SU-DHL-6 (cell line): ENCODE results near the gene TMEM178A.

Experiments used
- H2AFZ ChIP-seq: fragments of 200-600 bp; sonication (generic); 2 replicates; pipeline ENCODE4 v1.6.1; 2014; ENCODE audit warnings: low read depth, mild to moderate bottlenecking, moderate library complexity, mixed read lengths, antibody characterized with exemption, low read length; ENCODE audit not compliant: severe bottlenecking
- H3F3A ChIP-seq: fragments of 200-600 bp; shearing (Covaris generic); 2 replicates; pipeline ENCODE4 v1.6.0; 2016; ENCODE audit warnings: antibody characterized with exemption, mild to moderate bottlenecking; ENCODE audit not compliant: insufficient read depth
- H3K27ac ChIP-seq: fragments of 200-600 bp; sonication (generic); 2 replicates; pipeline ENCODE4 v1.5.1; 2016; ENCODE audit warnings: low read depth, mild to moderate bottlenecking, low read length, moderate library complexity, mixed read lengths
- H3K27me3 ChIP-seq: fragments of 200-600 bp; sonication (generic), shearing (Covaris generic); 2 replicates; pipeline ENCODE4 v1.6.0; 2014; ENCODE audit warnings: mild to moderate bottlenecking, low read length
- H3K36me3 ChIP-seq: fragments of 200-600 bp; sonication (generic); 2 replicates; pipeline ENCODE4 v1.6.1; 2014; ENCODE audit warnings: mild to moderate bottlenecking, low read length, mixed read lengths
- H3K4me2 ChIP-seq: fragments of 300-600, 200-600 bp; shearing (Covaris generic), sonication (generic); 2 replicates; pipeline ENCODE4 v1.6.0; 2014; ENCODE audit warnings: low read length, low read depth, mild to moderate bottlenecking; ENCODE audit not compliant: poor library complexity, severe bottlenecking
- H3K4me3 ChIP-seq: fragments of 200-600 bp; sonication (generic); 2 replicates; pipeline ENCODE4 v1.5.1; 2014; ENCODE audit warnings: antibody characterized with exemption, low read length, mild to moderate bottlenecking, mixed read lengths; ENCODE audit not compliant: insufficient read depth, poor library complexity, severe bottlenecking
- H3K79me2 ChIP-seq: fragments of 200-600 bp; sonication (generic); 2 replicates; pipeline ENCODE4 v1.6.1; 2014; ENCODE audit warnings: mild to moderate bottlenecking, low read length, moderate library complexity; ENCODE audit not compliant: insufficient read depth
- H3K9ac ChIP-seq: fragments of 200-600 bp; sonication (generic); 2 replicates; pipeline ENCODE4 v1.7.0; 2014; ENCODE audit warnings: mild to moderate bottlenecking, low read length
- H3K9me2 ChIP-seq: fragments of 200-600 bp; sonication (generic); replicated peaks from 2 replicates; pipeline ENCODE4 v1.6.1; 2014; ENCODE audit warnings: low read length; ENCODE audit not compliant: insufficient read depth
- H3K9me3 ChIP-seq: fragments of 200-600 bp; sonication (generic); 2 replicates; pipeline ENCODE4 v1.6.1; 2014; ENCODE audit warnings: low read length, mixed read lengths; ENCODE audit not compliant: insufficient read depth
- H4K20me1 ChIP-seq: fragments of 200-600 bp; sonication (generic); 2 replicates; pipeline ENCODE4 v1.6.1; 2014; ENCODE audit warnings: low read depth, mild to moderate bottlenecking, antibody characterized with exemption, low read length, moderate library complexity, mixed read lengths
- CTCF ChIP-seq: fragments of 200-600 bp; sonication (generic); IDR thresholded peaks from one replicate; pipeline ENCODE4 v1.5.1; 2017; ENCODE audit warnings: antibody characterized with exemption, mild to moderate bottlenecking, low read length, moderate library complexity; ENCODE audit not compliant: insufficient read depth, poor library complexity, severe bottlenecking
- EZH2phosphoT487 ChIP-seq: fragments of 200-600 bp; sonication (generic), shearing (Covaris generic); conservative IDR thresholded peaks from 2 replicates; pipeline ENCODE4 v1.6.1; 2018; ENCODE audit warnings: mild to moderate bottlenecking, antibody characterized with exemption, low read length, moderate library complexity, mixed read lengths

TMEM178A gene

GRCh38 chr2:39743269-39743776, 77.6 kb downstream of the TMEM178A start:
- no peaks in the 10 kb centered on the region for H3K9me3 ChIP-seq
- H3K79me2 ChIP-seq = no peaks in the 10 kb centered on the region
- no peaks in the 10 kb centered on the region for H3K9me2 ChIP-seq
- no peak overlapping the region for H3K27ac ChIP-seq
- H3K4me2 ChIP-seq = no peak overlapping the region
- H3K36me3 ChIP-seq = peaks cover 38% of the 10 kb centered on the region
- H2AFZ ChIP-seq = no peak overlapping the region
- no peaks in the 10 kb centered on the region for H3K27me3 ChIP-seq
- no peak overlapping the region for H3K9ac ChIP-seq
- H3K4me3 ChIP-seq = no peak overlapping the region
- no peaks in the 10 kb centered on the region for H4K20me1 ChIP-seq
- TF ChIP-seq CTCF (no peak), EZH2phosphoT487 (no peak)
- H3F3A ChIP-seq = no peaks in the 10 kb centered on the region

- Histone ChIP-seq H3F3A (0 out of 2 replicates have a peak, but pooled peaks cover 3% of the 10 kb centered on the region), H3K79me2 (no peaks in the 10 kb centered on the region), H3K9ac (no peak overlapping the region), H4K20me1 (no peaks in the 10 kb centered on the region), H3K27ac (no peak overlapping the region), H3K4me2 (no peak overlapping the region), H3K9me2 (no peaks in the 10 kb centered on the region), H2AFZ (no peak overlapping the region), H3K36me3 (peaks cover 62% of the 10 kb centered on the region), H3K9me3 (no peaks in the 10 kb centered on the region), H3K4me3 (no peak overlapping the region), H3K27me3 (no peaks in the 10 kb centered on the region)
- TF ChIP-seq EZH2phosphoT487 (no peak), CTCF (no peak)
These were observed 89.7 kb downstream of the TMEM178A start for GRCh38 chr2:39755466-39755865.

GRCh38 chr2:39757156-39757555, 91.4 kb downstream of the TMEM178A start:
- H2AFZ ChIP-seq = no peak overlapping the region
- H3K4me3 ChIP-seq = no peak overlapping the region
- H3K9me2 ChIP-seq = no peaks in the 10 kb centered on the region
- TF ChIP-seq CTCF (no peak), EZH2phosphoT487 (no peak)
- H3K4me2 ChIP-seq = no peak overlapping the region
- no peak overlapping the region for H3K9ac ChIP-seq
- H4K20me1 ChIP-seq = no peaks in the 10 kb centered on the region
- peaks cover 70% of the 10 kb centered on the region for H3K36me3 ChIP-seq
- H3K9me3 ChIP-seq = no peaks in the 10 kb centered on the region
- no peak overlapping the region for H3K27ac ChIP-seq
- no peaks in the 10 kb centered on the region for H3K27me3 ChIP-seq
- 0 out of 2 replicates have a peak, but pooled peaks cover 3% of the 10 kb centered on the region for H3F3A ChIP-seq
- no peaks in the 10 kb centered on the region for H3K79me2 ChIP-seq
